ENCODE measurements around the gene ATG101. TPM values are rescaled to one million over a fixed set of nuclear protein-coding genes. Genes with fewer than 3 reads are reported as not detected.
A peak's percentile ranks its signal among the peaks of the same experiment; 100 is the strongest.

ATG101 gene
- total and polyA plus RNA-seq, 7 experiments from 2014 or later: 20.7 to 39.7 (median 30.9) TPM

DNA sequence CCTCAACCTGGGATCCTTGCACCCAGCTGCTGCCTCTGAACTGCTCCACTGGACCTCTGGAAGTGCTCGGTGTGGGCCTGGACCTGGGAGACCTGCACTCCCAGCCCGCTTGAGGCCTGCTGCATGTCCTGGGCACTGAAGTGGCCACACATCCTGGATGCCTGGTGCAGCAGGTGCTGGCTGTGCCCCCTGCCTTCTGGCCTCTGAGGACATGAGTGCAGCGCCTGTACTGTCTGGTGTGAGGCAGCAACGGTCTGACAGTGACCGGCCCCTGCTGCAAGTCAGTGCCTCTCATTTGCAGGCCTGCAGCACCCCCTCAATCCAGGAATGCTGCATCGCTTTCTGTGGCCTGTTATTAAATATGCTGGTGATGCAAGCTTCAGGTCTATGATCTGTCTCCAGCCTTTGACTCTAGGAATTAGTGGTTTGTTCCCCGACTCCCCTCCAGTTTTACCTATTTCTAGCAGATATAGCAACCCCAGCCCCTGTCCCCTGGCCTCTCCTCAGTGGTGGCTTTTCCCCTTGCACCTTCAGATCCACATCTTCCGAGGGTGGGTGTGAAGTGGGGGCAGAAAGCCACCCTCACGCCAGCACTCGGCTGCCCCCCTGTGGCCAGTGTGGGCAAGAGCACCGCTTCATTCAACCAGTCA is 13.3 kb downstream of the ATG101 start:
- H3K36me3 Mint-ChIP-seq: peaks cover 0 to 4% (median 0%) of the 10 kb centered on the region in 5 donors
- Histone ChIP-seq H3K27me3 (ENCODE audit: control insufficient read depth in 2 of 2, insufficient read depth in 2 of 2, low read length in 2 of 2) (no peaks in the 10 kb centered on the region), H3K27ac (ENCODE audit: low read depth, low read length) (no peak overlapping the region), H3K4me1 (ENCODE audit: control insufficient read depth in 2 of 2, insufficient read depth in 2 of 2, low read length in 2 of 2) (peaks cover 0 to 12% of the 10 kb centered on the region in 2 donors), H3K36me3 (ENCODE audit: control insufficient read depth in 2 of 3, insufficient read depth in 3 of 3, low read length in 3 of 3) (peaks cover 0 to 12% (median 0%) of the 10 kb centered on the region in 3 experiments), H3K4me3 (ENCODE audit: low read length) (no peak overlapping the region), H3K9me3 (ENCODE audit: control insufficient read depth in 2 of 3, low read length in 3 of 3) (no peaks in the 10 kb centered on the region)
- CTCF ChIA-PET: interaction anchor here (0.8 to 21.9 kb wide), 6 partner anchors 13 to 93 kb away, joined by 3 to 457 read pairs (median 6); partner anchors contain the start of genes ATG101 and NR4A1
- POLR2A ChIA-PET: interaction anchor here (0.6 to 6.3 kb wide), 4 partner anchors 32 to 912 kb away, joined by 3 to 37 read pairs (median 4); no protein-coding TSS in a partner anchor
- peaks cover 6 to 17% (median 12%) of the 10 kb centered on the region in 7 donors for H3K4me1 Mint-ChIP-seq
- H3K9me3 Mint-ChIP-seq: peaks cover 0 to 4% (median 0%) of the 10 kb centered on the region in 11 donors
- peak; percentile 49 to 74 (median 66) for DNase-seq
- peak overlapping the region in 2 of 10 donors; percentile 17 to 52 for H3K4me3 Mint-ChIP-seq
- ATAC-seq: peak; percentile 86
- H3K27me3 Mint-ChIP-seq: peaks cover 4 to 14% (median 10%) of the 10 kb centered on the region in 5 donors
- peak overlapping the region in 4 of 9 donors; percentile 47 to 83 (median 72) for H3K27ac Mint-ChIP-seq
- intact Hi-C loops (cut with micrococcal nuclease): loop anchor here (1.0 to 5.0 kb wide), 6 partner anchors 14 to 90 kb away; partner anchors contain the start of genes ATG101 (in 2 of the 2) and NR4A1 (in 1 of the 2)

DNA sequence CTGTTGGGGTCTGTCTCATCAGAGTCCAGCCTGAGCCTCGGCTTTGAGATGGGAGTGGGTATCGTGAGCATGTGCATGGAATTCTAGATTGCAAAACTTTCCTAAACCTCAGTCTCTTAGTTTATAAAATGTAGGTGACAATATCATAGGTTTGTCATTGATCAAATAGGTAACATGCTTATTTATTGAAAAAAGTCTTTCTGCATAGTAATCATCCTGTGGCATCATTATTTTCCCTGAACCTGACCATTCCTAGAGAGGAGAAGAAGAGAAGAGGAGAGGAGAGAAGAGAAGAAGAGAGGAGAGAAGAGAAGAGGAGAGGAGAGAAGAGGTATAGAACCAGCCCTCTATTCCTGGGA is 13.8 kb downstream of the ATG101 start:
- H3K4me1 ChIP-seq (ENCODE audit: control insufficient read depth in 2 of 2, insufficient read depth in 2 of 2, low read length in 2 of 2): peaks cover 0 to 12% of the 10 kb centered on the region in 2 donors
- Mint-ChIP-seq H3K9me3 (peaks cover 0 to 4% (median 0%) of the 10 kb centered on the region in 11 donors), H3K27me3 (peaks cover 7 to 16% (median 14%) of the 10 kb centered on the region in 5 donors), H3K36me3 (peaks cover 0 to 3% (median 0%) of the 10 kb centered on the region in 5 donors), H3K4me1 (peaks cover 6 to 17% (median 12%) of the 10 kb centered on the region in 7 donors), H3K27ac (no peak overlapping the region), H3K4me3 (no peak overlapping the region)
- no peak overlapping the region for H3K27ac ChIP-seq (ENCODE audit: low read depth, low read length)
- POLR2A ChIA-PET: interaction anchor here (6.3 kb wide), 1 partner anchor 58 kb away, joined by 37 read pairs; no protein-coding TSS in a partner anchor
- intact Hi-C loops (cut with micrococcal nuclease): loop anchor here (1.0 to 5.0 kb wide), 6 partner anchors 14 to 90 kb away; partner anchors contain the start of genes ATG101 (in 2 of the 2) and NR4A1 (in 1 of the 2)
- no peak overlapping the region for H3K4me3 ChIP-seq (ENCODE audit: low read length)
- CTCF ChIA-PET: interaction anchor here (1.0 to 21.9 kb wide), 7 partner anchors 14 to 93 kb away, joined by 3 to 457 read pairs (median 6); partner anchors contain the start of genes ATG101 and NR4A1
- H3K36me3 ChIP-seq (ENCODE audit: control insufficient read depth in 2 of 3, insufficient read depth in 3 of 3, low read length in 3 of 3): peaks cover 0 to 9% (median 0%) of the 10 kb centered on the region in 3 experiments
- DNase-seq: no peak
- H3K27me3 ChIP-seq (ENCODE audit: control insufficient read depth in 2 of 2, insufficient read depth in 2 of 2, low read length in 2 of 2): no peaks in the 10 kb centered on the region
- no peaks in the 10 kb centered on the region for H3K9me3 ChIP-seq (ENCODE audit: control insufficient read depth in 2 of 3, low read length in 3 of 3)
- ATAC-seq: no peak

DNA sequence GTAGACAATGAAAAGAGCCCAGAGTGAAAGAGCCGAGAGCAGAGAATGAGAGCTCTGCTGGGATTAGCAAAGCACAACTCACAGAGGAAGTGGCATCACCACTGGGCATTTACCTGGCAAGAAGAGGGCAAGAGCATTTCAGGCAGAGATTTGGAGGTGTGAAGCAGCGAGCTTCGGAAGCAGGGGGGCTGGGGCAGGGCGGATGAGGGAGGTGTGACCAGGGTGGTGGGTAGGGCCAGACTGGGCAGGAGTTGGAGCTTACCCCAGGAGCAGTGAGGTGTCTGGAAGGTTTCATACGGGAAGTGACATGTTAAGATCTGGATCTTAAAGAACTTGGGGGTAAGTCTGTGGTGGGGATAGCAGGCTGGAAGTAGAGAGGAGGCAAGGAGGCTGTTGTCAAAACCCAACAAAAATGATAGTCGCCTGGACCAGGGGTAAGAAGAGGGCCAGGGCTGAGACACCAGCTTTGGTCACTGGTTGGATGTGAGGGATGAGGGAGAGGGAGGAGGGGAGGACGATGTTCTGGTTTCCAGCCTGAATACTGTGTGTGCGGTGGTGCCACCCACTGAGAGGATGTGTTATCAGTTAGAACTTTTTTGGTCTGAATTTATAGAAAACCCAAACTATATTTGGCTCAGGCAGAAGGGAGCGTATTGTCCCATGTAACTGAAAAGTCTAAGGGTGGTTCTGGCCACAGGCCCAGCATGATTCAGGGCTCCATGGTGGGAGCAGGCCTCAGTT is 14.9 kb downstream of the ATG101 start:
- H3K27me3 ChIP-seq (ENCODE audit: control insufficient read depth in 2 of 2, insufficient read depth in 2 of 2, low read length in 2 of 2): no peaks in the 10 kb centered on the region
- DNase-seq: no peak
- POLR2A ChIA-PET: interaction anchor here (6.3 kb wide), 1 partner anchor 59 kb away, joined by 37 read pairs; no protein-coding TSS in a partner anchor
- H3K27me3 Mint-ChIP-seq: peaks cover 15 to 27% (median 25%) of the 10 kb centered on the region in 5 donors
- CTCF ChIA-PET: interaction anchor here (0.6 to 21.9 kb wide), 7 partner anchors 15 to 135 kb away, joined by 3 to 457 read pairs (median 5); partner anchors contain the start of genes ATG101 and TAMALIN
- H3K9me3 Mint-ChIP-seq: peaks cover 0 to 3% (median 0%) of the 10 kb centered on the region in 11 donors
- no peaks in the 10 kb centered on the region for H3K36me3 ChIP-seq (ENCODE audit: control insufficient read depth in 2 of 3, insufficient read depth in 3 of 3, low read length in 3 of 3)
- peaks cover 0 to 3% (median 0%) of the 10 kb centered on the region in 5 donors for H3K36me3 Mint-ChIP-seq
- no peak overlapping the region for H3K4me3 ChIP-seq (ENCODE audit: low read length)
- H3K4me3 Mint-ChIP-seq: no peak overlapping the region
- intact Hi-C loops (cut with micrococcal nuclease): loop anchor here in 1 of 2 donors (5.0 kb wide), 1 partner anchor 33 kb away; no protein-coding TSS in a partner anchor
- peaks cover 6 to 17% (median 12%) of the 10 kb centered on the region in 7 donors for H3K4me1 Mint-ChIP-seq
- no peak overlapping the region for H3K27ac ChIP-seq (ENCODE audit: low read depth, low read length)
- ATAC-seq: no peak
- peak overlapping the region in 1 of 9 donors; percentile 68 for H3K27ac Mint-ChIP-seq
- peaks cover 0 to 12% of the 10 kb centered on the region in 2 donors for H3K4me1 ChIP-seq (ENCODE audit: control insufficient read depth in 2 of 2, insufficient read depth in 2 of 2, low read length in 2 of 2)
- H3K9me3 ChIP-seq (ENCODE audit: control insufficient read depth in 2 of 3, low read length in 3 of 3): no peaks in the 10 kb centered on the region

DNA sequence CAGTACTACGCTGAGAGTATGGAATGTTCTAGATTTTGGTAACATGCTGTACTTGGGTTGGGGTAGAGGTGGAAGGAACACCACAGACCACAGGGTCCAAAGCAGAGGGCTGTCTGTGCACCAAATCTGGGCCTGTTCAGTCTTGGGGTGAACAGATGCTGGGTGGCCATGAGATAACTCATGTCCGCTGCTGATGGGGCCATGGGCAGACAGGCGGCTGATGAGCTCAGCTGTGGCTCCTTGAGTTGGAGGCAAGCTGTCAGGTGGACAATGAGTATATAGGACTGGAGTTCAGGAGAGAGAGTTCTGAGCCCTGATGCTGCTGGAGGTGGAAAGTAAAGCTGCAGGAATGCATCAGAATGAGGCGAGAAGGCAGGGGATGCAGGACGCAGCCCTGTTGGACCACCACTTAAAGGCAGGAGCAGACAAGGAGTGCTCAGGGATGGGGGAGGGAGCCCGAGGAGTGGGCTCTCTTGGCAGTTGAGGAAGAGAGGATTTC is 16.0 kb downstream of the ATG101 start:
- peaks cover 6 to 16% (median 12%) of the 10 kb centered on the region in 7 donors for H3K4me1 Mint-ChIP-seq
- H3K27me3 Mint-ChIP-seq: peaks cover 24 to 37% (median 31%) of the 10 kb centered on the region in 5 donors
- Histone ChIP-seq H3K9me3 (ENCODE audit: control insufficient read depth in 2 of 3, low read length in 3 of 3) (no peaks in the 10 kb centered on the region), H3K27ac (ENCODE audit: low read depth, low read length) (no peak overlapping the region), H3K36me3 (ENCODE audit: control insufficient read depth in 2 of 3, insufficient read depth in 3 of 3, low read length in 3 of 3) (no peaks in the 10 kb centered on the region), H3K27me3 (ENCODE audit: control insufficient read depth in 2 of 2, insufficient read depth in 2 of 2, low read length in 2 of 2) (no peaks in the 10 kb centered on the region), H3K4me3 (ENCODE audit: low read length) (no peak overlapping the region), H3K4me1 (ENCODE audit: control insufficient read depth in 2 of 2, insufficient read depth in 2 of 2, low read length in 2 of 2) (peaks cover 0 to 12% of the 10 kb centered on the region in 2 donors)
- CTCF ChIA-PET: interaction anchor here (0.6 to 21.9 kb wide), 5 partner anchors 51 to 92 kb away, joined by 3 to 457 read pairs (median 5); partner anchors contain the start of gene TAMALIN
- no peak overlapping the region for H3K4me3 Mint-ChIP-seq
- peak overlapping the region in 1 of 9 donors; percentile 71 for H3K27ac Mint-ChIP-seq
- POLR2A ChIA-PET: no interaction called here
- peaks cover 0 to 3% (median 0%) of the 10 kb centered on the region in 11 donors for H3K9me3 Mint-ChIP-seq
- intact Hi-C loops (cut with micrococcal nuclease): no loop called here
- peaks cover 0 to 3% (median 0%) of the 10 kb centered on the region in 5 donors for H3K36me3 Mint-ChIP-seq
- no peak for DNase-seq
- ATAC-seq: no peak

DNA sequence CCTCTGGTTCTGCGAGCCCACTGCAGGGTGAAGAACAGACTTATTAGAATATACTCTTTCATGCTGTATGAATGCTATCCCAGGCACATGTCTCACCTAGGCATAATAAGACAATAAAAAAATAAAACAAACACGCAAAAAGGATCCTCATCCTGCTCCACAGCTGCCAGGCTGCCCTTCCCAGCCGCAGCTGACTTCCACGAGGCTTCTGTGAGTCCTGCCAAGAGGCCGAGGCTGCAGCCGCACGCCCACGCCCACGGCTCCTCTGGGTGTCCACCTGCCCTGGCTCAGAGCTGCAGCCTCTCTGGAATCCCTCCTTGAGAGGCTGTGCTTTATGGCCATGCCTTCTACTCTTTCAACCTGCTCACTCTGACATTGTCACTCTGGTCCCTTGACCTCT is 16.6 kb downstream of the ATG101 start:
- Histone ChIP-seq H3K9me3 (ENCODE audit: control insufficient read depth in 2 of 3, low read length in 3 of 3) (no peaks in the 10 kb centered on the region), H3K27ac (ENCODE audit: low read depth, low read length) (no peak overlapping the region), H3K4me3 (ENCODE audit: low read length) (no peak overlapping the region), H3K4me1 (ENCODE audit: control insufficient read depth in 2 of 2, insufficient read depth in 2 of 2, low read length in 2 of 2) (peaks cover 0 to 7% of the 10 kb centered on the region in 2 donors), H3K27me3 (ENCODE audit: control insufficient read depth in 2 of 2, insufficient read depth in 2 of 2, low read length in 2 of 2) (peaks cover 0 to 1% of the 10 kb centered on the region in 2 donors), H3K36me3 (ENCODE audit: control insufficient read depth in 2 of 3, insufficient read depth in 3 of 3, low read length in 3 of 3) (no peaks in the 10 kb centered on the region)
- POLR2A ChIA-PET: no interaction called here
- intact Hi-C loops (cut with micrococcal nuclease): no loop called here
- H3K4me1 Mint-ChIP-seq: peaks cover 6 to 14% (median 12%) of the 10 kb centered on the region in 7 donors
- no peak overlapping the region for H3K4me3 Mint-ChIP-seq
- peaks cover 0 to 3% (median 0%) of the 10 kb centered on the region in 11 donors for H3K9me3 Mint-ChIP-seq
- ATAC-seq (no peak), DNase-seq (no peak)
- no peak overlapping the region for H3K27ac Mint-ChIP-seq
- H3K36me3 Mint-ChIP-seq: peaks cover 0 to 3% (median 0%) of the 10 kb centered on the region in 5 donors
- H3K27me3 Mint-ChIP-seq: peaks cover 30 to 44% (median 38%) of the 10 kb centered on the region in 5 donors
- CTCF ChIA-PET: interaction anchor here (1.5 to 21.9 kb wide), 4 partner anchors 52 to 93 kb away, joined by 3 to 457 read pairs (median 6); partner anchors contain the start of gene TAMALIN

All from naive thymus-derived CD4-positive, alpha-beta T cell (primary cell).